K562 (cell line): ENCODE measurements around the gene TCF23.

ENCODE experiments used
- CBX1 ChIP-seq: sonication (generic); IDR thresholded peaks from 2 replicates; pipeline ENCODE4 v1.6.1; 2016; ENCODE audit warnings: antibody characterized with exemption, low read depth, mild to moderate bottlenecking
- GABPA ChIP-seq: fragments of 200-800 bp; sonication (Bioruptor generic); conservative IDR thresholded peaks from 2 replicates; pipeline ENCODE4 v1.6.1; 2016; ENCODE audit warnings: low read depth, missing genetic modification characterization, missing compliant biosample characterization
- JUN ChIP-seq, 2 experiments: sonication (generic) in 1 of 2; formaldehyde crosslinking in 1 of 2; IDR thresholded peaks; 2 replicates each; pipeline versions ENCODE4 v1.6.1 to v1.8.0; 2012 to 2022; ENCODE audit warnings: borderline replicate concordance in 2 of 2, mild to moderate bottlenecking in 2 of 2, improper control_type of control experiment in 1 of 2, low read depth in 1 of 2, low read length in 1 of 2, missing genetic modification reagents in 1 of 2
- KAT8 ChIP-seq: fragments of 450-650 bp; IDR thresholded peaks from 2 replicates; pipeline ENCODE4 v1.6.1; 2016; ENCODE audit warnings: low read depth, mild to moderate bottlenecking
- MAFG ChIP-seq: fragments of 450-650 bp; conservative IDR thresholded peaks from 2 replicates; pipeline ENCODE4 v1.6.1; 2016; ENCODE audit warnings: missing genetic modification characterization, missing compliant biosample characterization
- MXI1 ChIP-seq: IDR thresholded peaks from 2 replicates; pipeline ENCODE4 v1.6.1; 2011; ENCODE audit warnings: low read depth, mild to moderate bottlenecking, improper control_type of control experiment, low read length
- POLR2AphosphoS5 ChIP-seq: IDR thresholded peaks from 2 replicates; pipeline ENCODE4 v1.6.1; 2011; ENCODE audit warnings: mild to moderate bottlenecking, low read depth, low read length, moderate library complexity; ENCODE audit not compliant: control insufficient read depth, insufficient read depth
- ZNF766 ChIP-seq: fragments of 200-800 bp; sonication (Bioruptor generic); conservative IDR thresholded peaks from 2 replicates; pipeline ENCODE4 v1.6.1; 2016; ENCODE audit warnings: missing genetic modification characterization, missing compliant biosample characterization
- ZSCAN29 ChIP-seq: fragments of 450-650 bp; IDR thresholded peaks from 2 replicates; pipeline ENCODE4 v1.6.1; 2017
- TF ChIP-seq, protein P1 (sequence below), 3 experiments: IDR thresholded peaks in 2 of 3; conservative IDR thresholded peaks in 1 of 3; 2 replicates each; pipeline ENCODE4 v1.5.1; 2011 to 2012; ENCODE audit warnings: low read length in 3 of 3, mild to moderate bottlenecking in 3 of 3, control low read depth in 2 of 3, improper control_type of control experiment in 1 of 3, inconsistent platforms in 1 of 3, low read depth in 1 of 3, mixed read lengths in 1 of 3, moderate library complexity in 1 of 3; ENCODE audit not compliant: insufficient read depth in 2 of 3
- TF ChIP-seq, protein P2 (sequence below): fragments of 450-650 bp; IDR thresholded peaks from 2 replicates; pipeline ENCODE4 v1.6.1; 2016; ENCODE audit warnings: missing biosample characterization, missing genetic modification characterization

DNA sequence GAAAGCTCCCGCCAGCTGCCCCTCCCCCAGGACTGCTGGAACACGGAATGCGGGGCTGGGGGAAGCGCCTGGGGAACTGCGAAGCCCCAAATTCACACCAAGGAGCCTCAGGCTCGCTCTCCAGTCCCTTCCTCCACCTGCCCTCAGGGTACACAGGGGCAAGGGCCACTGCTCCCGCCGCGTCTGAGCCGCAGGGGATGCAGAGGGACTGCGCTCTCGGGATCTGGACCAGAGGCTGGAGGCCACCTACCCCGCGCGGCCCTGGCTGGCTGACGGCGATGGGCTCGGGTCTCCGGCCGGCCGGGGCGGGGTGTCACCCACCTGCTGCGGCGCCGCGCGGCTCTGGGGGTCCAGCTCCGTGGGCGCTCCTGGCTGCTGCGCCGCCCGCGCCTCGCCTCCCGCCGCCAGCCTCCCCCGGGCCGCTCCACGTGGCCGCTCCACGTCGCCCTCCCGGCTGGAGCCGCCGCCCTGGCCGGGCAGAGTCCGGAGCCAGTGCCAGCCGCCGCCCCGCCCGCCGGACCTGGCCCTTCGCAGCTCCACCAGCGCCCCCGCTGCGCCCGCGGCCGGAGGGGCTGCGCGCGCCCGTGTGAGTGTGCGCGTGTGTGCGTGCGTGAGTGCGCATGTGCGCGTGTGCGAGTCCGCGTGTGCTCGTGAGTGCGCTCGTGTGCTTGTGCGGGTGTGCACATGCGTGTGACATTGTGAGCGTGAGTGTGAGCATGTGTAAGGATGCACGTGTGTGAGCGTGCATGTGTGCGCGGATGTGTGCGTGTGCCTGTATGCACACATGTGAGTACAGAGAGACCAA is 30.1 kb upstream of the TCF23 start, which contains the start of gene CGREF1:
- no peak for TF ChIP-seq POLR2AphosphoS5
- TF ChIP-seq ZNF766 (CRISPR knock-in tag), result no peak
- no peak for TF ChIP-seq MAFG
- no peak for TF ChIP-seq CBX1
- TF ChIP-seq KAT8, result no peak
- no peak for TF ChIP-seq JUN (IDR thresholded peaks at IDR 0.05; ENCODE audit: borderline replicate concordance, low read depth, low read length)
- no peak for TF ChIP-seq JUN (CRISPR knock-in tag; IDR thresholded peaks at IDR 0.05; ENCODE audit: borderline replicate concordance)
- TF ChIP-seq, protein P1, sequence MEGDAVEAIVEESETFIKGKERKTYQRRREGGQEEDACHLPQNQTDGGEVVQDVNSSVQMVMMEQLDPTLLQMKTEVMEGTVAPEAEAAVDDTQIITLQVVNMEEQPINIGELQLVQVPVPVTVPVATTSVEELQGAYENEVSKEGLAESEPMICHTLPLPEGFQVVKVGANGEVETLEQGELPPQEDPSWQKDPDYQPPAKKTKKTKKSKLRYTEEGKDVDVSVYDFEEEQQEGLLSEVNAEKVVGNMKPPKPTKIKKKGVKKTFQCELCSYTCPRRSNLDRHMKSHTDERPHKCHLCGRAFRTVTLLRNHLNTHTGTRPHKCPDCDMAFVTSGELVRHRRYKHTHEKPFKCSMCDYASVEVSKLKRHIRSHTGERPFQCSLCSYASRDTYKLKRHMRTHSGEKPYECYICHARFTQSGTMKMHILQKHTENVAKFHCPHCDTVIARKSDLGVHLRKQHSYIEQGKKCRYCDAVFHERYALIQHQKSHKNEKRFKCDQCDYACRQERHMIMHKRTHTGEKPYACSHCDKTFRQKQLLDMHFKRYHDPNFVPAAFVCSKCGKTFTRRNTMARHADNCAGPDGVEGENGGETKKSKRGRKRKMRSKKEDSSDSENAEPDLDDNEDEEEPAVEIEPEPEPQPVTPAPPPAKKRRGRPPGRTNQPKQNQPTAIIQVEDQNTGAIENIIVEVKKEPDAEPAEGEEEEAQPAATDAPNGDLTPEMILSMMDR (IDR thresholded peaks at IDR 0.05 in 2 of 3, conservative IDR thresholded peaks at IDR 0.05 in 1 of 3; ENCODE audit: insufficient read depth in 2 of 3, low read depth in 1 of 3, low read length in 3 of 3), result no peak
- TF ChIP-seq ZSCAN29, result no peak
- TF ChIP-seq, protein P2, sequence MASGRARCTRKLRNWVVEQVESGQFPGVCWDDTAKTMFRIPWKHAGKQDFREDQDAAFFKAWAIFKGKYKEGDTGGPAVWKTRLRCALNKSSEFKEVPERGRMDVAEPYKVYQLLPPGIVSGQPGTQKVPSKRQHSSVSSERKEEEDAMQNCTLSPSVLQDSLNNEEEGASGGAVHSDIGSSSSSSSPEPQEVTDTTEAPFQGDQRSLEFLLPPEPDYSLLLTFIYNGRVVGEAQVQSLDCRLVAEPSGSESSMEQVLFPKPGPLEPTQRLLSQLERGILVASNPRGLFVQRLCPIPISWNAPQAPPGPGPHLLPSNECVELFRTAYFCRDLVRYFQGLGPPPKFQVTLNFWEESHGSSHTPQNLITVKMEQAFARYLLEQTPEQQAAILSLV (tag), result no peak
- no peak for TF ChIP-seq MXI1
- TF ChIP-seq GABPA, result no peak
